ENCODE results near the gene EGLN3.
"Not testable (repeated sequence)": the region's sequence is repeated elsewhere in the genome, so short reads cannot be mapped to it uniquely, and the experiment has no call there.

The EGLN3 gene

DNA sequence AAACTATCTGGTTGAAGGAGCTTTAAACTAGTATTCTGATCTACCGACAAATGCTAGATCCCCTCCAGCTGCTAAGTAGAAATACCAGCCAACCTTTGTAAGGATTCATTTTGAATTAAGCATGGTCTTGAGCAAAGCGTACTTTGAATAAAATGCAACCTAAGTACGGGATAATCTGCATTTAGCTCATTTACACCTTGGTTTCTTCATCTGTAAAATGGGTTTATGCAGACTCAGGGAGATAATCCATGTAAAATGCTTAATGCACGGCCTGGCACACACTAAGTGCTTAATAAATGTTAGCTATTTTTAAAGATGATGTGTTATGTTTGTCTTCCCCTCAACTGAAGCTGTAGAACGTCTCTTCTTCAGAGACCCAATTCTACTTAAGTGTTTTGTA, 15.9 kb downstream of the EGLN3 start:
- no peak for DNase-seq (ENCODE audit: low read depth in 2 of 2)

DNA sequence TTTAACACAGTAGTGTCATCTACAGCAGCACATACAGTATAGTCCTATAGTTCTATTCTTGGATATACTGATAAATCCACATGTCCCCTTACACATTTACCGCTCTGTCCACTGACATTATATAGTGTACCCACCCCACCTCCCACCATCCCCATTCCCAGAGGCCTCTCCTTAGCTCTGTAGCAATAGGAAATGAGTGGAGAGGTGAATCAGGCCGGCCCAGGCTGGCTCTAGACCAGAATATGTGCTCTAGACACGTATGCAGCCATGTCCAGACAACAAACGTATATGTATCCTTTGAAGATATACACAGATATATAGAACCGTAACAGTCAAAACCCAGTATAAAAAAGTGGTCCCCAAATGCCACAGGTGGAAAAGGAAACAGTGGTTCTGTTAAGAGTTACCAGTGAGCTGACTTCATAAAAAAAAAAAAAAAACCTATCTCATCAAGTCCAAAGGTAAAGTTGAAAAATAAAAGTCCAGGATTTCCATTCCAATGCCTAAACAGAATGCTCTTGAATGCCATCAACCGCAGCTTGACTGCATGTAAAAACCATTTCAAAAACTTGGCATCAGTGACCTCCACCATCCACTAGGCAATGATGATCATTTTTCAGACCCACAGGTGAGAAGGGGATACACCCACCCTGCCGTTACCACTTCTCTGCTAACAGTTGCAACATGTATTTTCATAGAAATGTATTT, 16.7 kb downstream of the EGLN3 start:
- no peak for DNase-seq (ENCODE audit: low read depth in 2 of 2)

DNA sequence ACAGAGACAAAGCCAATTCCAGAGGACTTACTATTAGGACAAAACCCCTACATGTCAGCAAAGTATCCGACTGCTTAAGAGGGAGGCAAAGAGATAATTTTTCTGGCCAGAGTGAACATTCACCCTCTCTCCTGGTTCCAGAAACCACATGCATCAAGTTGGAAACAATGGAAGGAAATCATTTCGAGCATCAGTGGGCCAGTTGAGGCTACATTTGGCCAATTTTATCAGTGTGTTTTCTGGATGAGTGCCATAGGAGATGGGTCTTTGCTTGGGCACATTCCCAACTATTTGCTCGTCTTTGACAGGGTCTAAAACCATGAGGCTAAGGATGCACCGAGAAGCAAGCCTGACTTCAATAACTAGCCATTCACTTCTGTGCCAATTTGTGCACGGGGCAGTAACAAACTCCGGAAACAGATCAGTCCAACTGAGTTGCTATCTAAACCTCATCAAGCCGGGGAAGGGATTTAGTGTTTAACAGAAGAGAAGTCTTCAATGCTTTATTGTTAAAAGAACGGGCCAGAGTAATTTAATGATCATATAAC, 17.4 kb downstream of the EGLN3 start:
- no peak for DNase-seq (ENCODE audit: low read depth in 2 of 2)

DNA sequence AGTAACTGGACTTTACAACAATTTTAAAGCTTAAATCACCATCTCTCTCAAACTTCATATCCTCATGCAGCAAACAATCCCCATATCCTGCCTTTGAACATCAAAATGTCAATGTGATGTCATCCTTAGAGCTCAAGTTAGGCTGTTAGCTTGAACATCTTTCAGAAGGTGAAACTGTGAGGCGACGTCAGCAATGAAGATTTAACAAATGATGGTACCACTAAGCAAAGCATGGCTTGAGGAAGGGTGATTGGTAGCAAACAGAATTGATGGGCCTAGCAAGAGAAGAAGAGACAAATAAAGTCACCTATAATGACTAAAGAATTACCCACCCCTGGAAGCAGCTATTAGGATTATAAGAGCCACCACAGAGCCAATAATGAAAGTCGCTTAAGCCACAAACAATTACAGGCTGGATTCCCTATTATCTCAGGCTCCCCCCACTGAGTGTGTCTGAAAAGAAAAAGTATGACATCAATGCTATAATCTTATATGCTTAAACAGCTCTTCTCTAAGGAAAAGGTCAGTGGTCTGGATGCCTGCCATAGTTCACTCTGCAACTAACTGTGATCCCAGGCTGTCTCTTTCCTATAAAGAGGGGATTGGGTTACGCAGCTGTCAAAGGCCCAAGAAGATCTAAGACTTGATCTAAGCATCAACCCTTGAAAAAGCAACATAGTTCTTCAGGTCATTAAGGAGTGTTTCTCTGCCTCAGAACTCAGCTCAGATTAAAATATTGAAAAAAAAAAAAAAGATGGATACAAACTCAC, 18.1 kb downstream of the EGLN3 start:
- DNase-seq (ENCODE audit: low read depth in 2 of 2) = no peak

DNA sequence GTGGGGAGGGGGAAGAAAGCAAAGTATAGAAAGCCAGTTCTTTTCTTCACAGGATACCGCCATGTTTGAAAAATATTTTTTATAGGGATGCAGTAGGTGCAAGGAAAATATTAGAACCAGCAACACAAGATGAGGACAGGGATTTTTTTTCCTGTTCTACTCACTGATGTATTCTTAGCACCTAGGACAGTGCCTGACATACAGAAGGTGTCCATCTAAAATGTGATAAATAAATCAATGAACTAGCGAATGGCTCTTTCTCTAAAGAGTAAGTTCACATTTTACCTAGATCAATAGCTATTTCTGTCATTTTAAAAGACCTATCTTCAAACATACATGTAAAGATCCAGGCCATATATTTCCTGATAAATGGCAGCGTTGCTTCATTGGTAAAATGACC, 18.8 kb downstream of the EGLN3 start:
- no peak for DNase-seq (ENCODE audit: low read depth in 2 of 2)

DNA sequence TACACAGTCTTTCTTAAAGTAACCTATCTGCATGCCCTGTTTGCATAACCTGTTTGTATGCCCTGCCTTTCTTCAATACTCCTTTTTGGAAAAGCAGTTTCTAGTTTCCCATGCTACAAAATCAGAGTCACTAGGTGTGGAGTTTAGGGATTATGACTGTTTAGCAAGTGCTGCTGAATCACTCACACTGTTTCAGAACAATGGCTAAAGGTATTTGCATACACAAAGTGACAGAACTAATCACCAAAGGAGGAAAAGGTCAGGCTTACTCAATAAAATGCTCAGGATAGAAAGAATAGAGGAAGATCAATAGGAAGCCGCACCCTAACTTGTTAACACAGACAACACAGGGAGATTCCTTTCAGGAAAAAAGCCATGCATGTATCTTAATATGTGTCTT, 19.4 kb downstream of the EGLN3 start:
- no peak for DNase-seq (ENCODE audit: low read depth in 2 of 2)

DNA sequence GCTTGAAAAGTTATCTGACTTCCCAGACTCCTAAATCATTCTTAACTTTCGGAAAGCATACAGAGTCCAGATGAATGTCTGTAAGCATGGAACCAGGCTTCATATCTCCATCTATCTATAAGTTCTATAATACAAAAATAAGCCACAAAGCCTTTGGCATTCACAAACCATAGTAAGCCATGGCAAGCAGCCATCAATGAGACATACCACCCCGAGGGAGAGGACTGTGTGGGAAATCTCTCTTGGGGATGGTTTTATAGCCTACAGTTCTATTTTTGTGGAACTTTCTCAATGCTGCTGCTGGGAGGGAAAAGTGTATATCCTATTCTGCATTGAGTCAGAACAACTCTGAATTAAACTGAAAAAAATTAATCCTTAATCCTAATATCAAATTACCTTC, 20.4 kb downstream of the EGLN3 start:
- DNase-seq (ENCODE audit: low read depth in 2 of 2) = no peak

DNA sequence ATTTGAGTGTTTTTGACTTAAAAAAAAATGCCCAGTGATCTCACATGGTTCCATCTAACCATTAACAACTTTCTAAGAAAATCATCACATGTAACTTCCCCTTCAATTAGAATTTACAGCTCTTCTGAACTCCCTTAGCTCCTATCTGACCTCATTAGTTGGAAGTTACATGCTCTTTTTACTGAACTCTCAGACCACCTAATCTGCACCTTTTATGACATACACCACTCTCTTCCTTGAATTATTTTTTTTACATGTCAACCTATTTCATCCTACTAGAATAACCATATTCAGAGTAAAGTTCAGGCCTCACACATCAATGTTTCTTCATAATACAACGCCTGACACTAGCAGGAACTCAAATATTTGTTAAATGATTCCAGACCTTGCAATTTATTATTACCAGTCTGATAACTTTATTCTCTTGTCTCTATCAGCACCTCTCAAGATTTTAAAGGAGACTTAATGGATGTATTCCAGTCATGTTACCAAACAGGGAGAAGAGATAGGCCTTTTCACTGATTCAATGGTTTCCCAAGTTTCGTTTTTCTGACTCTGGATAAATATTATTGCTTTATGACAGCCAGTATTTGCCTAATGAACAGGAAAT, 21.0 kb downstream of the EGLN3 start:
- no peak for DNase-seq (ENCODE audit: low read depth in 2 of 2)

DNA sequence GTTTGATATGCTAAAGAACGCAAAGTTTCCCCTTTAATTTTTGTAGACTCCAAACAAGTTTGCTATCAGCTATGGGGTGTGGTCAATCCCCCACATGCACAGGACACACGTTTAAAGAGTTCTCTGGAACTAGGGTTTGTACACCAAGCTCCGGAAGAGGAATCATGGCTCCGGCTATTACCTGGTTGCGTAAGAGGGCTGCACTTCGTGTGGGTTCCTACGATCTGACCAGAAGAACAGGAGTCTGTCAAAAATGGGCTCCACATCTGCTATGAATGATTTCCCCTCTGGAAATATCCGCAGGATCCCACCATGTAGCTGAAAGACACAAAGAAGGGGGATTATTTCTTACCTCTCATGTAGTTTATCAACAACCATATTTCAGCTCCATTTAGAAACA, 22.0 kb downstream of the EGLN3 start:
- DNase-seq (ENCODE audit: low read depth in 2 of 2) = no peak

DNA sequence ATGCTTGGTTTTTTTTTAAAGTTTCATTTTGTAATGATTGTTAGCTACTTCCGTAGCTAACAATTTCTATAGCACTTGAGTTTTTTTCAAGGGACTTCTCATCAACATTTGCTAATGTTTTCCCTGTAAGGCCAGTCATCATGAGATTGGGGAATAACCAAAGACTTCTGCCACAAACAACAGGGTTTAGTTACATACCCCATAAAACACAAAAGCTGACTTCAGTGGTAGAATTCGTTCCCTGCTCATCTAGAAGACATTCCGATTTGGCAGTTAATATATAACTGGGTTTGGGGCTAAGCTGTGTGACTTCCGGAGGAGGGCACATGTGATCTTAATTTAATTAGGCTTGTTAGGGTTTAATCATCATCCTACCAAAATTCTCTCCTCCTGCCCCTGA, 22.9 kb downstream of the EGLN3 start:
- no peak for DNase-seq (ENCODE audit: low read depth in 2 of 2)

DNA sequence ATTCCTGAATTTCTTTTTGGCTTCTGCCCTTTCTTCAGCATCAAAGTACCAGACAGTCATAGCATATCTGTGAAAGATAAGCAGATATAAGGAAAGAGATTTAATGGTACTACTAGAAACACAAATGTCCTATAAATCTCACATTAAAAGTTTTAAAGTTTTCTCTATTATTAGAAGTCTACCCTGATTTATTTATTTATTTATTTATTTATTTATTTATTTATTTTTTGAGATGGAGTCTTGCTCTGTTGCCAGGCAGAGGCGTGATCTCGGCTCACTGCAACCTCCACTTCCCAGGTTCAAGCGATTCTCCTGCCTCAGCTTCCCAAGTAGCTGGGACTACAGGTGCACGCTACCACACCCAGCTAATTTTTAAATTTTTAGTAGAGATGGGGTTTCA, 23.9 kb downstream of the EGLN3 start:
- DNase-seq (ENCODE audit: low read depth in 2 of 2) = not testable (repeated sequence)

DNA sequence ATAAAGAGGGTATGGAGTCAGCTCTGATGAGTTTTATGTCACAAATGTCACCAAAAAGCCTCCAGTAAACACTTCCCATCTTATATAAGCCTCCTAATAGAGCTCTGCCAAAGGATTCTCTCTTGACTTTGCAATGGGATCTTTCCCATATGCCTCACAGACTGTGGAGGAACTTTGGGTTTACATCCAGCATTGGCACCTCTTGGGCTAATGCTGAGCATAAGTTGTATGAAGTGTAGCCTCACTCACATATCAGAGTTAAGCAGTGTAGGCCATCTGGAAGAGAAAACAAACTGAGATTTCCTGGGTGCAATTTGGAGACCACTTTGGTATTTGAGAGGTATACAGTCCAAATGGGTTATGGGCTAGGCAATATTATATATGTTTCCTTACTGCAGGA, 24.9 kb downstream of the EGLN3 start:
- no peak for DNase-seq (ENCODE audit: low read depth in 2 of 2)

DNA sequence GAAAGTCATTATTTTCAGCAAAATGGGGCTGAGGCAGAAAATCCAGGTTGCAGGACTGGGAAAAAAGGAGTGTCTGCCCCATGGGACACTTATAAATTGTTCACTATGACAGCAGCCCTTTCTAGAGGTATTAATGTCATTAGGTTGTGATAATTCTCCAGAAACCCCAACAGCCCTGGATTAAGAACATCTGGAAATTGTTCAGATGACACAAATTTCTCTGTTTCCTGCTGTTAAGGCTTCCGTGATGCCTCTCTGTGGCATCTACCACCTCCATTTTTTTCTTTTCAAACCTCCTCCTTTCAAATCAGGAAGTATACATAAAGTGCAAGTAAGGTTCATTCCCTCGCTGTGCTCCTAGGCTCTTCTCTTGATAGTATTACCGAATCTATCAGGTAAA, 25.6 kb downstream of the EGLN3 start:
- DNase-seq (ENCODE audit: low read depth in 2 of 2) = no peak

DNA sequence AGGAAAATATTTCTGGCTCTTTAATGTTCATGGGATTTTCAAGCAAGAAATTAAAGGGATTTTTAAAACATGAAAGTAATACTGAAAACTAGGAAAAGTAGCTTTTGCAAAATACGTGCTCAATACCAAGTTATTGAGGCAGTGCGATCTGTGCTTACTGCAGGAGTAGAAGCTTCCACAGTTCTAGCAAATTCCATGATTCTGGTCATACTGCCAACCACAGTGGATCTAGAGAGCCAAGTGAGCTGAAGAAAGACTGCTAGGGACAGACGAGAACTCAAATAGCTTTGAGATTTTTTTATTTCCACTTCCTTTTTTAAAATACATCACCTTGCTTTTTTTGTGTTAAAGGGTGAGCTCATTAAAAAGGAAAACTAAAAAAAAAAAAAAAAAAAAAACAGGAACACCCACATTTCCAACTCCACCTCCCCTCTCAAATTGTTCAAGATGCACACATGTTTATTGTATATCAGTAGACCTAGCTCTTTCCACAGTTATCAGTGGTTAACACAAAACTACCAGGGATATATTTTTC, 26.2 kb downstream of the EGLN3 start:
- DNase-seq (ENCODE audit: low read depth in 2 of 2) = no peak

DNA sequence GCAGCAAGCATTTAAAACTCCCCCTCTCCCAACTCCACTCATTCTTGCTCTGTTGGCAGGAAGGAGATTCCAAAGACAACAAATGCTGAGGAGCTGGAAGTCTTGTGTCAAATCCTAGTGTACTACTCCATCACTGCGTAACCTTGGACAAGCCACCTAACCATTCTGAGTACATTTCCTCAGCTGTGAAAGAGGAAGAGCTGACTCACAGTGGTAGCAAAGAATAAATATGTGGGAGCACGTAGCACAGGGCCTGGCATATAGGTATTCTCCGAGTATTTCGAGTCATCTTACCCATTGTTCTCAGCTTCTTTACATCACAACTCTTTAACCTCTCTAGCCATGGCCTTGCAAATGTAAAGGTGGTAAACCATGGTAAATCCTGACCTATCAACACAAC, 28.7 kb downstream of the EGLN3 start:
- DNase-seq (ENCODE audit: low read depth in 2 of 2) = no peak

DNA sequence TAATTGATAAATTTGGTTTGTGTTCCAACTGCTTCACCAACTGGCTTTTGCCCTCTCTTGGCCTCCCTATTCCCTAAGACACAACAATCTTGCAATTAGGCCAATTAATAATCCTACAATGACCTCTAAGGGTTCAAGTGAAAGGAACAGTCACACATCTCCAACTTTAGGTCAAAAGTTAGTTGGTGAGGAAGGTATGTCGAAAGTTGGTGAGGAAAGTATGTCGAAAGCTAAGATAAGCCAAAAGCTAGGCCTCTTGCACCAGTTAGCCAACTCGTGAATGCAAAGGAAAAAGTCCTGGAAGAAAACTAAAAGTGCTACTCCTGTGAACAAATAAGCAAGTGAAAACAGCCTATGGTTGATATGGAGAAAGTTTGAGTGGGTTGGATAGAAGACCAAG, 32.6 kb downstream of the EGLN3 start:
- no peak for DNase-seq (ENCODE audit: low read depth in 2 of 2)

DNA sequence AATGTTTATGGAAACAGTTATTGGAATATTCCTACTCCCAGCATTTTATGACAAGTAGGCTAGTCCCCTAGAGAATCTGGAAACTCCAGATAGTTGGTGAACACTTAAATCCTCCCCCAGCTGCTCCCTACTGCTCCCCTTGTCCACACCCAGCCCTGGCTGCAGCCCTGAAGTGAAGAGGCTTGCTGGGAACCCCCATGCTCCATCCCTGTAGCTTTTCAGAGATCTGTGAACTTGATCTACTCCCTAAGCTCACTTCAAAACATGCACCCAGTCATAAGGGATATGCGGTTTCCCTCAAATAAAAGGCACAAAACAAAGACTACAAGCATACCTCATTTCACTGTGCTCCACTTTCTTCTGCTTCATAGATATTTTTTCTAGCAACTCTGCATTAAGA, 33.2 kb downstream of the EGLN3 start:
- DNase-seq (ENCODE audit: low read depth in 2 of 2) = no peak

DNA sequence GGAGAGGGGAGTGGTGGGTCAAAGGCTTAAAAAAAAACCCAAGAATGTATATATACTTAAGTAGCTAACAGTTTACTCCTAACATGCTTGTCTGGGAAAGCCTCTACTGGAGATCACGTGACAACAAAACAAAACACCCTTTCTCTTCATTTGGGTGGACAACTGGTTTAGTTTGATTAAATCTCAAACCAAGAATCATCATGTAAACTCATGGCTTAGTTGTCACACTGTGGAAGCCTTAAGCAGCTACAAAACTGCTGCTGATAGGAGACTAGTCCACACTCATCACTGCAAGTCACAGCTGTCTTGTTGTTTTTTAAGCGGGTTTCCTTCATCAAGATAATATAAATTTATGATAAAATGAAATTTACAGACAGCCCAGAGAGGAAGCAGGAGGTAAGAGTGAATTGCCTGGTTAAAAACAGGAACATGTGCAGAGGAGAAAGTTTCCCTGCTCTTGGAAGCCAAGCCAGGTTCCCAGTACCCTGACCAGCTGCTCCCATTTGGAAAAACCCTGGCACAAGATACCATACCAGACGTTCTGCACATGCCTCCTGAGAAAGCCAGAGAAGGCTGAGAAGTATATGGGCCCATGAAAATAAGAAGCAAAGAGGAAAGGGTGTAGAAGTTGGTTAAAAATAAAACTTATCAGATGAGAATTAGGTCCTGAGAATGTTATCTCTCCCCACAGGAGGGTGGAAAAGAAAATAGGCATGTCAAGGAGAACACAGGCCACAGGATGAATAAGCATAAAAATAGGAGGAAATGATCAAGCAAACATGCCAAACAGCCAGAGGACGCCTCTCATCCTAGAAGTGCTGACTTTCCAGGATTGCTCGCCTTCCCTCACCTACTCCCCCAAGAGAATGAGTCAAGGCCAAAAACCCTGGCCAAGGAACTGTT, 34.0 kb downstream of the EGLN3 start:
- no peak for DNase-seq (ENCODE audit: low read depth in 2 of 2)

DNA sequence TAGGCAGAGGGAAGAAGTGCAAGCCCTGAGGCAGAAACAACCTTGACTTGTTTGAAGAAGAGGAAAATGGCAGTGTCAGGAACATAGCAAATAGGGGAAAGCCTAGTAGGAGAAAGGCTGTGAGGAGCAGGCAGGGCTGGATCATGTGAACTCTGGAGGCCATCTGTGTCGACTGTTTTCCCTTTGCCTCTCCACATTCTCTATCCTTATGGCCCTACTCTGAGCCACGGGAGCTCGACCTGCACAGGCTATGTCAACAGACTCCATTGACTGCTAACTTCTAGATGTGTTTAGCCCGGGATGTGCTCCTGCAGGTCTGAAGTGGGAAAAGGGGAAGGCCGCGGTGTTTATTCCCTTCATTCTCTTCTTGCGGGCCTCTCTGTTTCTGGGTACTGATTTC, 35.2 kb downstream of the EGLN3 start:
- DNase-seq (ENCODE audit: low read depth in 2 of 2) = no peak

DNA sequence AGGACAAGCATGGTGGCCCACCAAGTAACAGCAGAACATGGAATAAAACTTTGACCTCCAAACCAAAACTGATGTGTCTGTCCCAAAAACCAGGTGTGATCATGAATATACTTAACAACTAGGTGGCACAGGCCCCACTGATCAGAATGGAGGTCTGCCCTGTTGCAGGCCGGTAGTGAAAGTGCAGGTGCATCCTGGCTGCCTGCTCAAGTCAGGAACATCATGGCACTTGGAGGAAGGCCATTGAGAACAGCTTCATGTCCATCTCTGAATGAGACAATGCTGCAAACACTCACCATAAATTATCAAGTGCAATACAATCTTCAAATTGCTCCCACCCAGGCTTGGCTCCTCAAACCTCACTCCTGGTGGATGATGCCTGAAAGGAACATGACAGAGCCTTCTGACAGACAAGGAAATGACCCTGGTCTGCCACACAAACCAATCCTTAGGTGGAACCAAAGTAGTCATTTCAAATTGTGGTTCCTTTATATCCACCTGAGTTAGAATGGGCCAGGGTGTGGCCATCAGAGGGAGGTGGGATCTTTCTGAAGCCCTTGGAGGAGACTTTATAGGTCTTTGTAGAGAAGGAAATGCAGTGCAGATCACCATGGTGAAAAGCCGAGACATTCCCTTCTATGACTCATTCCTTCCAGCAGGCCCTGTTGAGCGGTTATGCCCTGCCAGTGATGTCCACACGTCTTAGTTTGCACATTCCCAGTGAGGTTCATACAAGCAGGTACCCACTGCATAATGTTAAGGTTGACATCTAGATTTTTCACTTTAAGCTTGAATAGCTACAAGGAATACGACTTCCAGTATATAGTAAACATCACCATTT, 36.0 kb downstream of the EGLN3 start:
- DNase-seq (ENCODE audit: low read depth in 2 of 2) = no peak

DNA sequence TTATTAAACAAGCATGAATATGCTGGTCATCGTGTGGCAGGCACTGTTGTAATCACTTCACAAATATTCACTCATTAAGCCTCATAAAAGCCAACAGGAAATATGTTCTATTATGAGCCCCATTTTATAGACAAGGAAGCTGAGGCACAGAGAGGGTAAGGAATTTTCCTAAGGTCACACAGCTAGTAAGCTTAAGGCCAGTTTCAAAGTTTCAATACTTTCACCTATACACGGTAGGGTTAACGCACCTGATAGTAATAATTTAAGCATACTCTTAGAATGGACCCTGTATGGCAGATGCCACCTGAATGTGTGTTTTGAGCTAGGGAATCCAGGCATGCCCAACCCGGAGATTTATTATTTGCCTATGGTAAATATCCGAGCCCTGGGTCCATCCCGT, 39.8 kb downstream of the EGLN3 start:
- no peak for DNase-seq (ENCODE audit: low read depth in 2 of 2)
